ENCODE results near the gene TFDP1. TPM values are rescaled to one million over a fixed set of nuclear protein-coding genes. Genes with fewer than 3 reads are reported as not detected.

TFDP1 gene
- total RNA-seq, 2 donors from 2014 or later = 74.8 to 76.1 TPM

DNA sequence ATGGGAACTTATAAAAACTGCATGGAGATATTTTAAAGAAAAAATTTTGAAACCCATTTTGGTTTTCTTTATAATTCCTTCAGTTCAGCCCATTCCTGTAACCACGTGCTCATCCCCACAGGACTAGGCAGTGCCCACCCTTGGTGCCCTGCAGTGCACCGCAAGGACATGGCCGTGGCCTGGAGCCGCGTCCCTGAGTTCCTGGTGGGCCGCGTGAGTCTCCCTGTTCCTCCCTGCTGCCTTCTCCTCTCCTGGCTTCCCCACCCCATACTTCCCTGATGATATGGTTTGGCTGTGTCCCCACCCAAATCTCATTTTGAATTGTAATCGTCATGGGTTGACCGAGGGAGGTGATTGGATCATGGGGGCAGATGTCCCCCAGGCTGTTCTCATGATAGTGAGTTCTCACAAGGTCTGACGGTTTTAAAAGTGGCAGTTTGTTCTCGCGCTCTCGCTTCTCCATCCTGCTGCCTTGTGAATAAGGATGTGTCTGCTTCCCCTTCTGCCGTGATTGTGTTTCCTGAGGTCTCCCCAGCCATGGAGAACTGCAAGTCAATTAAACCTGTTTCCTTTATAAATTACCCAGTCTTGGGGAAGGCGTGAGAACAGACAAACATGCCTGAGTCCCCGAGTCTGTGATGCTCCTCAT lies 31.6 kb upstream of the TFDP1 start:
- WGBS, 2 experiments (ENCODE audit: insufficient coverage in 1 of 2, insufficient read length in 1 of 2) = 92 to 94% methylated on average over 11 to 16 of the region's 16 CpGs
- Histone ChIP-seq H3K4me3 (ENCODE audit: low read length) (no peak overlapping the region), H3K9me3 (ENCODE audit: control insufficient read depth, low read length) (no peaks in the 10 kb centered on the region), H3K27ac (ENCODE audit: low read depth, low read length) (no peak overlapping the region), H3K9ac (ENCODE audit: extremely low read depth, low read length, poor library complexity, severe bottlenecking) (no peak overlapping the region), H3K4me1 (ENCODE audit: control insufficient read depth, insufficient read depth, low read length) (no peaks in the 10 kb centered on the region), H3K27me3 (ENCODE audit: control insufficient read depth, insufficient read depth, low read length, poor library complexity, severe bottlenecking) (no peaks in the 10 kb centered on the region), H3K36me3 (ENCODE audit: control insufficient read depth, insufficient read depth, low read length) (peaks cover 30% of the 10 kb centered on the region)
- Mint-ChIP-seq H3K4me3 (no peak overlapping the region), H3K27me3 (ENCODE audit: insufficient read depth) (no peaks in the 10 kb centered on the region), H3K9me3 (no peaks in the 10 kb centered on the region), H3K4me1 (peaks cover 12% of the 10 kb centered on the region), H3K36me3 (ENCODE audit: low read depth) (peaks cover 23% of the 10 kb centered on the region), H3K27ac (peak overlapping the region; percentile 55)
- TF ChIP-seq, protein P1, sequence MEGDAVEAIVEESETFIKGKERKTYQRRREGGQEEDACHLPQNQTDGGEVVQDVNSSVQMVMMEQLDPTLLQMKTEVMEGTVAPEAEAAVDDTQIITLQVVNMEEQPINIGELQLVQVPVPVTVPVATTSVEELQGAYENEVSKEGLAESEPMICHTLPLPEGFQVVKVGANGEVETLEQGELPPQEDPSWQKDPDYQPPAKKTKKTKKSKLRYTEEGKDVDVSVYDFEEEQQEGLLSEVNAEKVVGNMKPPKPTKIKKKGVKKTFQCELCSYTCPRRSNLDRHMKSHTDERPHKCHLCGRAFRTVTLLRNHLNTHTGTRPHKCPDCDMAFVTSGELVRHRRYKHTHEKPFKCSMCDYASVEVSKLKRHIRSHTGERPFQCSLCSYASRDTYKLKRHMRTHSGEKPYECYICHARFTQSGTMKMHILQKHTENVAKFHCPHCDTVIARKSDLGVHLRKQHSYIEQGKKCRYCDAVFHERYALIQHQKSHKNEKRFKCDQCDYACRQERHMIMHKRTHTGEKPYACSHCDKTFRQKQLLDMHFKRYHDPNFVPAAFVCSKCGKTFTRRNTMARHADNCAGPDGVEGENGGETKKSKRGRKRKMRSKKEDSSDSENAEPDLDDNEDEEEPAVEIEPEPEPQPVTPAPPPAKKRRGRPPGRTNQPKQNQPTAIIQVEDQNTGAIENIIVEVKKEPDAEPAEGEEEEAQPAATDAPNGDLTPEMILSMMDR (conservative IDR thresholded peaks at IDR 0.05) = no peak
- peak; percentile 44 for DNase-seq

DNA sequence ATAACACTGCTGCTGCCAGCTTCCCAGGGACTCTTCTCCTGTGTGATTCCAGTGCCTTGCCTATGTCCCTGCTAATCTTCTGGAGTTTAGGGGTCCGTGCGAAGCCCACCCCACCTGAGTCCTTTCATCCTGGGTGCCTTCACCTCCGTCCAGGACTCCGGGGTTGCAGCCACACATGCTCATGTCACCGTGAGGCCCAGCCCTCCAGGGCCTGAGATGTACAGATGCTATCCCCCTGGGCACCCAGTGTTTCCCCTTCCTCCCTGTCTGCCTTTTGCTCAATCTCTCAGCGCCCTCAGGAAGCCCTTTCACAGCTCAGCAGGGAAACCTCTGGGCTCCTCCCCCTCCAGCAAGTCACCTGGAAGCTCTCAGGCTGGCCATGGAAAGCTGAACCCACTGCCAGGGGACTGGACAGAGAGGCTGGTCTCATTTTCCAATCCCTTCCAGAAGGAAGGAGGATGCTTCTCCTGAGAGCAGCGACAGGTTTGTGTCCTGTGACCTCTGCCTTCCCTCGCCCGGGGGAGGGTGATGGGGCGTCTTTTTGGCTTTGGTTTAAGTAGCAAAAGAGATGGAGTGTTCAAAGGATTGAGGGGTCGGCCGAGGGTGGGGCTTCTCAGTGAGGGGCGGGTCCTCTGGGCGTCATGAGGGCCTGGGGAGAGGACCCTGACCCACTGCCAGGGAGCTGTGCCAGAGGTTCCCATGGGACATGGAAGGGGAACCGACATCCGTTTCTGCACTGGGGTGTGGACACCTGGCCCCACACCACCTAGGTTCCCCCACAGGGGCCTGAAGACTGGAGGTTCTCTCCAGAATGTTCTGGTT lies 30.8 kb upstream of the TFDP1 start:
- Histone ChIP-seq H3K9ac (ENCODE audit: extremely low read depth, low read length, poor library complexity, severe bottlenecking) (no peak overlapping the region), H3K27me3 (ENCODE audit: control insufficient read depth, insufficient read depth, low read length, poor library complexity, severe bottlenecking) (no peaks in the 10 kb centered on the region), H3K4me1 (ENCODE audit: control insufficient read depth, insufficient read depth, low read length) (no peaks in the 10 kb centered on the region), H3K4me3 (ENCODE audit: low read length) (no peak overlapping the region), H3K27ac (ENCODE audit: low read depth, low read length) (no peak overlapping the region), H3K36me3 (ENCODE audit: control insufficient read depth, insufficient read depth, low read length) (peaks cover 26% of the 10 kb centered on the region), H3K9me3 (ENCODE audit: control insufficient read depth, low read length) (no peaks in the 10 kb centered on the region)
- H3K9me3 Mint-ChIP-seq = no peaks in the 10 kb centered on the region
- TF ChIP-seq, protein P1 (conservative IDR thresholded peaks at IDR 0.05) = no peak
- 91 to 96% methylated on average over 10 to 16 of the region's 16 CpGs for WGBS, 2 experiments (ENCODE audit: insufficient coverage in 1 of 2, insufficient read length in 1 of 2)
- peaks cover 23% of the 10 kb centered on the region for H3K36me3 Mint-ChIP-seq (ENCODE audit: low read depth)
- H3K4me3 Mint-ChIP-seq = no peak overlapping the region
- no peaks in the 10 kb centered on the region for H3K27me3 Mint-ChIP-seq (ENCODE audit: insufficient read depth)
- H3K4me1 Mint-ChIP-seq = peaks cover 12% of the 10 kb centered on the region
- DNase-seq = peak; percentile 72
- peak overlapping the region; percentile 55 for H3K27ac Mint-ChIP-seq

DNA sequence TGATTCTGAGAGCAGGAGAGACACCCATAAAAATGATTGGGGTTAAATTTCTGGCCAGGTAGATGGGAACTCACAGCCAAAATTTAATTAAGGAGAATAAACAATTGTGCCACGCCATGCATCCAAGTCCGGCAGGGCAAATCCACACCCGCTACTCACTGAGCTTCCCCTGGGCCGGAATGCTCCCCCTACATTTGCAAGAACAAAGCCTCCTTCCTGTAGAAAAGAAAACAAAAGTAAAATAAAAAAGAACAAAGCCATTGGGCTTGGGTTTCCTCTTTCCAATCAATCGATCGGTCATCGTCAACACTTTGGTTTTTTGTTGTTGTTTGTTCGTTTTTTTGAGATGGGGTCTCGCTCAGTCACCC lies 30.2 kb upstream of the TFDP1 start:
- Mint-ChIP-seq H3K36me3 (ENCODE audit: low read depth) (peaks cover 20% of the 10 kb centered on the region), H3K27me3 (ENCODE audit: insufficient read depth) (no peaks in the 10 kb centered on the region), H3K27ac (no peak overlapping the region), H3K9me3 (no peaks in the 10 kb centered on the region), H3K4me3 (no peak overlapping the region), H3K4me1 (peaks cover 12% of the 10 kb centered on the region)
- no peaks in the 10 kb centered on the region for H3K4me1 ChIP-seq (ENCODE audit: control insufficient read depth, insufficient read depth, low read length)
- H3K27me3 ChIP-seq (ENCODE audit: control insufficient read depth, insufficient read depth, low read length, poor library complexity, severe bottlenecking) = no peaks in the 10 kb centered on the region
- H3K9me3 ChIP-seq (ENCODE audit: control insufficient read depth, low read length) = no peaks in the 10 kb centered on the region
- no peak overlapping the region for H3K27ac ChIP-seq (ENCODE audit: low read depth, low read length)
- peaks cover 22% of the 10 kb centered on the region for H3K36me3 ChIP-seq (ENCODE audit: control insufficient read depth, insufficient read depth, low read length)
- 92 to 98% methylated on average over 5 to 9 of the region's 9 CpGs for WGBS, 2 experiments (ENCODE audit: insufficient coverage in 1 of 2, insufficient read length in 1 of 2)
- TF ChIP-seq, protein P1 (conservative IDR thresholded peaks at IDR 0.05) = no peak
- H3K4me3 ChIP-seq (ENCODE audit: low read length) = no peak overlapping the region
- H3K9ac ChIP-seq (ENCODE audit: extremely low read depth, low read length, poor library complexity, severe bottlenecking) = no peak overlapping the region
- peak; percentile 20 for DNase-seq
